Measurements from ENCODE around the gene EXOC3L1.

EXOC3L1 gene

DNA sequence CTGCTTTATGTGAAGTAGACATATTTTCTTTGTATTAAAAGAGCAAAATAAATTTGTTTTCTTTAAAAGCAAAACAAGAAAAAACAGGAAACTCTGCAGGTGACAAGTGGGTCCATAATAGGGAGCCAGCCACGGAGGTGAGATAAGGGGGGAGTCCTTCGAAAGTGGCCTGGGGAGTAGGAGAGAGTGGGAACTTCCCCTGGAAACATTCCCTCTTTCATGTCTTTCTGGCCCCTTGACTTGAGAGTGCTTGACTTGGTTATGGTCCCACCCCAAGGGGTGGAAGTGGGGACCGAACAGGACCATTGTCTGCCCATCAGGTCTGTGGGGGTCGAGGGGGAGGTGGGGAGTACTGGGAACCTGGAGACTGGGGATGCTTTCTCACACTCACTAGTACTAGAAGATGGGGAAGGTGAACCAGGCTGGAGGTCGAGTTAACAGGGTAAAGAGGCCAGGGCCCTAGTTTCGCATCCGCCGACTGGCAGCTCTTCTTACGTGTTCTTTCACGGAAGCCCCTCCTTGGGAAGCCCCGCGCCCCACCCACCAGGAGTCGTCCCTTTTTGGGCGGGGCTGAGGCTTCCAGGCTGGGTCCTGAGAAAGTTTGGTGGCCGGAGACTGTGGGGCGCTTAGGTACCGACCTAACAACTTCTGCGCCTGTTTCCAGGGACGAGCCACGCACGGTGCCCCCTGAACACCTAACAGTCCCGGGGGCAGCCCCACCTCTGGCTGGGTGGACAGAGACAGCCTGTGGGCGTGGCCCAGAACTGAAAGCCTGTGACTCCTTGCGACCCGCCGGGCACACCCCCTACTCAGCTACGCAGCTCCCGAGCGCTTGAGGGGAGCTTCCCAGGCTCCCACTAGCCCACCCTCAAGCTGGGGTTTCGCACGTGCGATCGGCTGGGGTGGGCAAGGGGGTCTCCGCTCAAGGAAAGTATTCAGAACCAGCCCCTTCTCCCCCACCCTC, 31.0 kb downstream of the EXOC3L1 start:
- DNase-seq: peak; percentile 90

DNA sequence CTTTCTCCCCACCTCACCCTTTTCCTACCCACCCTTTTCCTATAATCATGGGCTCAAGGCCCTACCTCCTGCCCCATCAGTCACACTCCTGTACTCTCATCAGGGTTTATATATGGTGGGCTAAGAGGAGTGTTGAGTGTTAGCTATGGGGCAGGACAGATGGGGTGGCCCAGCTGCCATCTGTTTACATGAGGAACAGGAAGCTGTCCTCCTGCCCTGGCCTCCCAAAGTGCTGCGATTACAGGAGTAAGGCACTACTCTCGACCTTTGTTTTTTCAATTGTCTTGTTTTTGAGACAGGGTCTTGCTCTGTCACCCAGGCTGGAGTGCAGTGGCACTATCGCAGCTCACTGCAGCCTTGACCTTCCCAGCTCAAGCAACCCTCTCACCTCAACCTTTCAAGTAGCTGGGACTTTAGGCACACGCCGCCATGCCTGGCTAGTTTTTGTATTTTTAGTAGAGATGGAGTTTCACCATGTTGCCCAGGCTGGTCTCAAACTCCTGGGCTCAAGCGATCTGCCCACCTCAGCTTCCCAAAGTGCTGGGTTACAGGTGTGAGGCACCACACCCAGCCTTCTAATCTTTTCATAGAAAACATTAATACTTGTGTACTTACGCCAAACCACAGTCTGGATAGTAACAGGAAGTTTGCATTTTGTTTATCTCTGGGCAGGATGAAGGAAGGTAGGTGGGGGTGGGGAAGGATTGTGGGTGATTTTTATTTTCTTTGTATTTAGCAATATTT, 31.9 kb downstream of the EXOC3L1 start:
- DNase-seq: no peak

DNA sequence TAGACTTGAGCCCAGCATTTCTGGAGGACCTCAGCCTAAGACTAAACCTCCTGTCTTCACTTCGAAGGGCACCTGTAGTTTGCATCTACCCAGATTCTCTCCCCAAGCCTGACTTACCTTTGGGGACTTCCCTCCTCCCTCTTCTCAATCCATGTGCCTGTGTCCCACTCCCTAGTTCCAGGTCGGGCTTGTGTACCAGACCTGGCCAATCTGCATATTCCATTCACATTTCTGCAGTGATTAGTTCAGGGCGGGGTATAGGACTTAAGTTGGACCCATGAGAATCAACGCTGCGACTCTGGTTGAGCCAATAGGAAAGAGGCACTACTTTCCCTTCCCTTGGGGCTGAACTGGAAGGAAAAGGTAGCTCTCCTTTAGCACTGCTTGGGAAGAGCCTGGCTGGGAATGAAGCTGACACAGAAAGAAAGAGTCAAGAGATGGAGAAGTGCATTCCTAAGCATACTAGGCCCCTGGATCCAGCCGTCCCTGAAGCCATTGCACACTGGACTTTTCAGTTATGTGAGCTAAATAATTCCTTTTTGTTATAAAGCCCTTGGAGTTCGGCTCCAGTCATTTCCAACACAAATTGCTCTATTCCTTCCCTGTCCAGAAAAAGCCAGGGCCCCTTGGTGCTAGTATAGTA, 32.7 kb downstream of the EXOC3L1 start:
- DNase-seq: no peak

DNA sequence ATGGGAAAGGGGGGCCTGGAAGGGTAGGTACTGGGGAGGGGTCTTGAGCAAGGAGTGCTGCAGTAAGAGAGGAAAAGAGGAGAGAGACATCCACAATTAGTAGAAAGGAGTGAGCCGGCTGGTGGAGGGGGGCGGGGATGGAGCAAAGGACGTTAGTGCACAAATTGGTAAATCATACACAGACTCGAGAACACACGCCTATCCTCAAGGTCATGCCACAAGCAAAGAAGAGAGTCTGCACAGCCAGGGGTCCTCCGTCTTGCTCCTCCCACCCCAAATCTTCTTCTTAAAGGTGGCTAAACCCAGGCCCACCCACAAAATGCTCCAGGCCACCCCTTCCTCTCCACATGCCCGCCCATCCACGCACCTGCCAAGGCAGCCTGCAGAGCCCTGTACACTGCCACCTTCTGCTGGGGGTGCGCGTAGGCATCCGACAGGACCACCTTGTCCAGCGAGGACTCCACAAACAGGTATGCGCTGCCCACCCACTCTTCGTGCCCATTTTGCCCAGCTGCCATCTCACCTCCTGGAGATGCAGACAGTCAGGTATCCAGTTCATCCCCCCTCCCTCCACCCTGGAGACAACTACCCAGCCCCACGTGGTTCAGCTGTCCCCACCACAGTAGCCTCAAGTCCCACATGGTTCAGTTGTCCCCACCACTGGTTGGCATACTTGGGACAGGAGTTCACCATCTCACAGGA, 33.6 kb downstream of the EXOC3L1 start:
- no peak for DNase-seq

DNA sequence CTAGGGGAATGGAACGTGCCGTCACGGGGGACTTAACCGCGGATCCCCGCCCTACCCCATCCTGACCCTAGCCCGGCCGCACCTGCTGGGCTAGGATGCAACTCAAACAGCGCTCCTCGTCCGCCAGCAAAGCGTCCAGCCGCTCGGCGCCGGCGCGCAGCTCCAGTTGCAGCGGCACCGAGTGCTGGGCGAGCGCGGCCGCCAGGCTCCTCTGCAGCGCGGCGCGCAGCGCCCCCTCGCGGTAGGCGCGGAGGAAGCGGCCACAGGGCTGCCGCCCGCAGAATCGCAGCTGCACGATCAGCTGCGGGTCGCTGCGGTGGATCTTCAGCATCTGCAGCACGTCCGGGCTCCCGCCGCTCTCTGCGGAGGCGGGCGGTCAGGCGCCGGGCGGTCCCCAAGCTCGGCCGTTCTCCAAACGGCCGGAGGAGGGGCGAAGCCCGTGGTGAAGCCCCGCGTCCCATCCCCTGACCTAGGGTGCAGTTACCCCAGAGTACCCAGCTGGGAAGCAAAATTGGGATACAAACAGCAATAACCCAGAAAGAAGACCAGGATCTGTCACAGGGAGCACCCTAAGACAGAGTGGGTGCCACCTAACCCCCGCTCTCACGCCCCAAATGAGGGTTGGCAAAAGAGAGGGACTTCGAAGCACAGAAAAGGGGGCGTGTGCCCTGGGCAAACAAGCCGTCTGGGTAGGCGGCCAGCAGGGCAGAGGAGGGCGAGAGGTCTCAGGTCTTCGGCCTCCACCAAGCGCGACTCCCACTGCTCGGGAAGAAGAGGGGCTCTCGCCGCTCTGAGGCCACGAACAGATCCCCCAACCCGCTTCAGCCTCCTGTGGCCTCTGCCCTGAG, 34.4 kb downstream of the EXOC3L1 start:
- DNase-seq: peak; percentile 83

DNA sequence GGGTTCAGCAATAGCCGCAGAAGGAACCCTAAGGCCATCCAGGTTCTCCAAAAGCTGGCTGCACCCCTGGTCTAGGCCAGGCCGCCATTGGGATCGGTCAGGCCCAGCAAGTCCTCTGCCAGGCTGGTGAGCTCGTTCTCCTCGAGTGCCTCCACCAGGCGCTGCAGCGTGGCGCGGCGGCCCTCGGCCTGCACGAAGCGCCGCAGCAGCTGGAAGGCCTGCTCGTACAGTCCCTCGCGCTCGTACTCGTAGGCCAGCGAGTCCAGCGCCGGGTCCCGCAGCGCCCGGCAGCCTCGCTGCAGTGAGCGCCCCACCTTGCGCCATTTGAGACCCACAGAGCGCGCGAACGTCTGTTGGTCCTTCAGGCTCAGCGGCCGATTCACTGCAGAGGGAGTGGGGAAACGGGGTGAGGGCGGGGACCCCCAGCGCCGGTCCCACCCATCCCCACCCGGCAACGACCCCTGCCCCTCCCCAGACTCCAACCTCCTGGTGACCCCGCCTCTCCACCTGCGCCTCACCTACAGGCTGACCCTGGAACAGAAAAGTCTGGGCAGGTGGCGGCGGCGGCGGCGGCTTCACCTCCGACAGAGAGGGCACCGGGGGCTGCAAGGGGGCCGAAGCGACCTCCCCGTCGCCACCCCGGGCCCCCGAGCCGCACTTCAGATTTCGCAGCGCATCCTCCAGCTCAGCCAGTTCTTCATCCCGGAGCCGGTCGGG, 35.2 kb downstream of the EXOC3L1 start:
- no peak for DNase-seq

DNA sequence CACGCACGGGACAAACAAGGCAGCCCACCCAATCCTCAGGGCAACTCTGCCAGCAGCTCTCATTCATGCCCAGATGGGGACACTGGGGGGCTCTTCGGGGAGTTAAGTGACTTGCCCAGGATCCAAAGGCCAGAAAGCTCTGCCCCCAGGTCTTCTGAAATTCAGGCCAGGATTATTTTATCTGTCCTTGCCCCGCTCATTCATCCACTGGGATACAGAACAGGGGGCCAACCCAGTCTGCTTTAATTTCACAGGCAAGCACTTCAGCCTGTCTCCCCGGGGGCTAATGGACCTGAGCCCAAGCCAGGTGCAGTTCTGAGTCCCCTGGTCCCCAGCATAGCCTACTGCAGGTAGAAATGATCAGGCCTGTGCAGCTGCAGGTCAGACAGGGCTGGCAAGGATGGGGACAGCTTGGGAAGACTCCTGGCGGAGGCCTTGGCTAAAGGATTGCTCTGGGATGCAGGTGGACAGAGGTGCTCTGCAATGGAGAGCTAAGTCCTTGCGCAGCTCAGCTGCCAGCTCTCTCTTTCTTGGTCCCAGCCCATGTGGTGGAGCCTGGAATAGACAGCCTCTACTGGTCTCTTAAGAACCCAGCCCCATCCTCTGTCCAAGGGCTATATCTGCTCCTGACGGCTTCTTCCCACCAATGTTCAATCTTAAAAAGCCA, 38.4 kb downstream of the EXOC3L1 start:
- DNase-seq: no peak

DNA sequence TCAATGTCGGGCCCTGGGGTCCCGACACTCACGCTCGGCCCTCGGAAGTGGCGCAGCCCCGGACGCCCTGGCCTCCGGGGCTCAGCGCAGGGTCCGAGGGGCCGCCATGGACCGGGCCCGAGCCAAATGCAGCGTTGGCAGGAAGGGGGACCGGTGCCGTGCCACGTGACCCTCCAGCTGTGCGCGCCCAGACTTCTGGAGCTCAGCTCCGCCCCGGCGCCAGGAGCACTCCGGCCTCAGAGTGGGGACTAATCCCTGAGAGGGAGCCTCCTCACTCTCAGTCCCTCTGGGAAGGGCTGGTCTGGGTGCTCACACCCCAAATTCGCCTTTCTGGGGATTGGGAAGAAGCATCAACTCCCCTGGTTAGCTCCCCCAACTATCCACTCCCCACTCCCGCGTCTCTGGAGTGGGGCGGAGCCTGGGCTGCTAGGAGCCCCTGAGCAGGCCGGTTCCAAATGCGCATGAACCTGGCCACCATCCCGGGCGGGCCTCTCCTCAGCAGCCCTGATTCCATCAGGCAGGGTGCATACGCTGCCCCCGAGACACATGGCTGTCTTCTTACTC, 39.0 kb downstream of the EXOC3L1 start, which contains the start of gene B3GNT9:
Gene B3GNT9 (minus strand): TSS at position 166 of the 564 bp plus-strand sequence. CDS start 513 bp downstream, outside the sequence.
- DNase-seq: no peak

DNA sequence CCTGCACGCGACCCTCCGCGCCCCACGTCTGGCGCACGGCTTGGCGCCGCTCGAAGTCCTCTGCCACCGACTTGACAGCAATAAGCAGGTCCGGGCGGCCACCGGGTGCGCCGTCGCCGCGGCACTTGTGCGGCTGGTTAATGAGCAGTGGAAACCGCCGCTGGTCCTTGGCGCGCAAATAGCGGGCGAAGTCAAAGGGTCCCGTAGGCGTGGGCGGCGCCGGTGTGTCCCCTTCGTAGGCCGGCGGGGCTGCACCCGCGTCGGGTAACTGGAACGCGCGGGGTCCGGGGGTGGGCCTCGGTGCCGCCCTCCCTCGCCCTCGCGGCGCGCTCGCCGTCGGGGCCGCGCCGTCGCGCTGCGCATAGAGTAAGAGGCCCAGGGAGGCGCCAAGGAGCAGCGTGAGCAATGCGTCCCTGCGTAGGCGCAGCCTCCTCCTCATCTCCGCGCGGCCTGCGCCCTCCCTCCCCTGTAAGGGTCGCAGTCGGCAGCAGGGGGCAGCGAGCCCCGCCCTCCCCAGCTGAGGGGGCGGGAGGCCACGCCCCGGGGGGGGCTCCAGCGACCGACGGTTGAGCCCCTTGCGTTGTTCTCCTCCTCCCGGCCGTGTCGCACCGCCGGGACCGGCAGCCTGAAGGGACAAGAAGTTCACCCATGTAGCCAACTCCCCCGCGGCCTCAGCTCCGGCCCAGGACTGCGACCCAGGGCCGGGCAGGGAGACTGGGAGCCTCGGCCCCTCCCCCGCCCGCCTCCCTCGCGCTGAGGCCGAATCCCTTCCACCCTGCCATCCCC, 39.7 kb downstream of the EXOC3L1 start:
- DNase-seq: peak; percentile 57

DNA sequence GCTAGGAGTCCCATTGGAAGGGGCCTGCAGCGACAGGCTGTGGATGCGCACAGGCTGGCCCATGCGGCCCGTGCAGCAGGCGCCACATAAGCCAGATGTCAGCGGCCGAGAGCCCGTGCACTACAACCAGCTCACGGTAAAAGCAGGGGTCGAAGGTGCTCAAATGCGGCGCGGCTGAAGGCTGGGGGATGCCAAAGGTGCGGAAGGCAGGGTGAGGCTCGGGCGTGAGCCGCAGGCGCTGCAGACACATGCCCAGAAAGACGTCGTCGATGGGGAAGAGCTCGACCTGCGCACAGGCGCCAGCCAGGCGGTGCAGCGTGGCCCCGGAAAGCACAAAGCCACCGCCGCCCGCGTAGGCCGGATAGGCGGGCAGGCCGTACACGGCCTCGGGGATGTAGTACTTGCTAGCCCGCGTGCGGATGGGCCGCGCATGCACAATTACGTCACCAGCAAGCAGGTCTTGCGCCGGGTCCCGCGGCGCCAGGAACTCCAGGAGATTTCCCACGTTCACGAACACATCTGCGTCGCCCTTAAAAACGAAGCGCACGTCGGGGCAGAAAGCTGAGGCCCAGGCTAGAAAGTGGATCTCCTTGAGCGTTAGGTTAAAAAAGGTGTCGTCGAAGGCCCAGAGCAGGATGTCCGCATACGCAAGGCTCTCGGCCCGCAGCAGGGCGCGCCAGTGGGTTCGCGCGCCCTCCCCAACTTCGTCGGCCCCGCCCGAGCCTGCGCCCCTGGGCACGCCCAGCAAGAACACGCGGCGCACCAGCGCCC, 40.5 kb downstream of the EXOC3L1 start:
- DNase-seq: no peak

DNA sequence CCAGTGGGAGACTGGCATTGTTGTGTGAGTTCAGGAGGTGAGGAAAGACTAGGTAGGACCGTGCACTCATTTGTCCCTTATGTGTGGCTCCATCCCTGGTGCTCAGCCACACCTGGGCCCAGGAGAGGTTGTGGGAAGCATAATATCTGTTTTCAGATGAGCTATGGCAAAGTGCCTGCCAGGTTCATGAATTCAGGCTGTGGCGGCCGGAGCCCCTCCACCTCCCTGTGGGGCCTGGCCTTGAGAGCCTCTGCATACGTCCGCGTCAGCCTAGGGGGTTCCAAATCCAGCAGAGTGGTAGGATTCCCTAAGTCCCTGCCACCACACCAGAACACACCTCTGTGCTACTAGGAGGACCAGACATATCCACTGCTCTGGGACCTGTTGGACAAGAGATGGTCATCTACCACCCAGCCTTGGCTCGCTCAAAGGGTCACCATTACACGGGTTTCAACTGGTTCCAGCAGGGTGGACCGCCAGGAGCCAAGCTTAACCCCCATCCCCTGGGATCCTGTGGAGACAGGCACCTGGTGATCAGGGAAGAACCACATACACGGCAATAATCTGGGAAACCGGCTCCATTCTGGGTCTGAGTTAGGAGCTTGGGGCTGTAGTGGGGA, 41.2 kb downstream of the EXOC3L1 start:
- no peak for DNase-seq

DNA sequence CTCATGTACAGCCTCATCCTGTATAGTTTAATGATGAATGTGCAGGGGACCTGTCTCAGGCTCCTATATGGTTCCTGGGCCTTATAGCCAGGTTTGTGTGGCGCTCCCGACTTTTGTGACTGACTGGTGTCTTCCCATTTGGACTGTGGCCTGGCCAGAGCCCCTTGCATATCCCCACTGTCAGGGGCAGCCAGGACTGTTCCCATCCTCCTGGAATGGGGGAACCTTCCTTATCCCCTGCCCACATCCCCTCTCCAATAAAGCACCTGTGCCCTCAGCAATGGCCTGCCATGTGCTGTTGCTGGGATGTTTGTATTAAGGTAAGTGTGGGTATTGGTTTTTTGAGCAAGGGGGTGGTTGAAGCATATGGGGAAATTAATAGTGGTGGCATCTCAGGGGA, 41.7 kb downstream of the EXOC3L1 start:
- no peak for DNase-seq

DNA sequence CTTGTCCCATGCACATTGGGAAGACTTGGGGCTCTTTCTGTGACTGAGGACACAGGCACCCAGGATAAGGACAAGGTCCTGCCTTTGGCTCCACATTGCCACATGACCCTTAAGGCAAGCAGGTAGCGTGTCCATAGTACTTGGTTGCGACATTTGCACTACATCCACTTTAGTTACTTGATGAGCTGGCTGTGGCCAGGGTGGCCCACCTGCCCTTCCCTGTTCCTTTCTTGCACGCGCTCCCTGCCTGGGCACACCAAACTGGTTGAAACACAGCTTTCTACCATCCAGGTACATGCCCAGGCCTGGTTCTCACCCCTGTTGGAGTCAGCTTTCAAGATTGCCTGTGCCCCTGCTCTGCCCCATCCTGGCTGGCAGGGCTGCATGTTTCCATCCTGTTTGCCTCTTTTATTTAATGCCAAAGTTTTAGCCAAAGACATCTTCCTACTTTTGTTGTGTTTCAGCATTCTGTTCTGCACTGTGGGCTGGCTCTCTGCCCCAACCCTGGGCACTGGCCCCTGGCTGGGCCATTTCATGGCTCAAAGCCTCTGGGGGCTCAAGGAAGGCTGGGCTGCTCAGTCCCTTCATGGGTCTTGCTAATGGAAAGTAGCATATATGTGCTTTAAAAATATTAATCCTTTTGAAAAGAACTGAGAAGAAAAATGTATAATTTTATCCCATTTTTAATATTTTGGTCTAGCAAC, 42.3 kb downstream of the EXOC3L1 start:
- no peak for DNase-seq

DNA sequence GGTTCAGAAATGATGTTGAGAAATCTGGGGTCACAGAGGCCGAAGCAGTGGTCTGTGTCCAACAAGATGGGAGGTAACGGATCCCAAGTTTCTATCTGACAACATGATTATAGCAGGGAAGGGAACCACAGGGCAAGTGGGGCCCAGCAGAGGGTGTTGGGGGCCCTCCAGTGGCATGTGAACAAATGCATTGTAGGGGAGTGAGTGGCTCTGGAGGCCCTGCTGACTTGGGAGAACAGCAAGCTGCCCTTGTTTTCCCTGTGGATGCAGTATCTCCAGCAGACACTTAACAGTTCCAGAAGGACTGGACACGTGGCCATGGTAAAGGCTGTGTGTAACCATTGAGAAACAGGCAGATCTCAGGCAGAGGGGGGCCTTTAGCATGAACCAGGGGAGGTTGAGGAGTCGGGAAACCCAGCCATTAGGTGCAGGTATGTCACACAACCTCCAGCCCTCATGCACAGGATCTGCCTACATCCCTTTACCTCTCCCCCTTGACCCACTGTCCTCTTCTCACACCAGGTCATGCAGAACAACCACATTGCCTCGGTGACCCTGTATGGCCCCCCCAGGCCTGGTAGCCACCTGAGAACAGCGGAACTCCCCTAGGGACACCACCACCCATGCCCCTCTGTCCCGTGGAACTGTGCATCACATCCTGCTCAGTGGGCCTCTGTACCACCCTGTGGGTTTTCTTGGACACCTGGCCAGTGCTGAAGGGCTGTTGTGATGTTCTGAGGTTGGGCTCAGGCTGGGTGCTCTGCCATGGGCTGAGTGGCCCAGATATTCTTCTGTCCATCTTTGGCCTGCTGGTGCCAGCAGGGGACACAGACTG, 43.2 kb downstream of the EXOC3L1 start:
- DNase-seq: no peak

DNA sequence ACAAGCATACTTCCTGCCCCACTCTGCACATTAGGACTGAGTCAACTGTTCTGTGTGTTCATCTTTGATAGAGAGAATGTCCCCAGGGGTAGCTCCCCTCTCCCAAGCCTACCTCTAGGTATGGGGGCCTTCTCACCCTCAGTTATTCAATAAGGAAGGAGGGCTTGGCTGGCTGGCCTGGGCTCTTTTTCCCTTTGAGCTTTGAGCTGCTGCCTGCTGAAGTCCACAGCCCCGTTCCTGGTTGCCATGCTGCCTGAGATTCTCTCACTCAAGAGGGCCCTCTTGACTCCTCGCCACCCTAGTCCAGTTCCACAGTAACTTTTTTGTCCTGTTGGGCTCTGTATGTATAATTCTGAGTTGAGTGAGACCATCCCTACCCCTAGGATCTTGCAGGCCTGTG, 44.2 kb downstream of the EXOC3L1 start:
- DNase-seq: no peak

DNA sequence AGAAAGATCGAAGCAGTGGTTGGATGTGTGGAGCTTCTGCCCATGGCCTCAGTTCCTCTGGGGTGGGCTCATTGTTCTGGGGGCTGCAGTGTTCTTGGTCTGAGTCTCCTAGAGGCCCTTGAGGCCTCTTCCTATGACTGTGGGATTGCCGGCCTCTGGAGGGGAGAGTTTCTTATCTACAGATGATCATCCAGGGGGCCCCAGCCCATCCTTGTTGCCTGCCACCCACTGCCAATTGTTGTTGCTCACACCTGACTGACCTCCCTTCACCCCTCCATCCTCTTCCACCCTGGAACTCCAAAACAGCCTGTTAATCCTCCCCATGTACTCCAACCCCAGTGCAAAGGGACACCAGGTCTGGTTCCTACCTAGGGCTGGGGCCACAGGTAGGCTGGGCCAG, 45.0 kb downstream of the EXOC3L1 start:
- no peak for DNase-seq

Data from activated CD4-positive, alpha-beta T cell treated with anti-CD3 and anti-CD28 coated beads, Interleukin-2, amount 50 U/mL, for 16 hours (primary cell).